Choroid plexus epithelial cell (primary cell): ENCODE results near the gene ATF7IP2.
"Not testable (repeated sequence)": the region's sequence is repeated elsewhere in the genome, so short reads cannot be mapped to it uniquely, and the experiment has no call there.

Experiments used
- DNase-seq: peaks from one replicate; pipeline ENCODE4 v3.0.0-alpha.2; 2010; ENCODE audit warnings: low read depth
- H3K4me3 ChIP-seq: 2 replicates; pipeline ENCODE4 v1.5.1; 2011; ENCODE audit warnings: low read depth, mild to moderate bottlenecking, control low read depth, low read length, moderate library complexity
- CTCF ChIP-seq: conservative IDR thresholded peaks from 2 replicates; pipeline ENCODE4 v1.5.1; 2011; ENCODE audit warnings: low read depth, mild to moderate bottlenecking, control low read depth, inconsistent platforms, low read length, moderate library complexity

The ATF7IP2 gene

GRCh38 chr16:10441726-10442125, 55.9 kb downstream of the ATF7IP2 start:
- no peak for DNase-seq
- TF ChIP-seq CTCF: no peak
- H3K4me3 ChIP-seq: no peak overlapping the region

- no peak for DNase-seq
- no peak overlapping the region for H3K4me3 ChIP-seq
- TF ChIP-seq CTCF: no peak
Observed at GRCh38 chr16:10447289-10447688, 61.4 kb downstream of the ATF7IP2 start.

GRCh38 chr16:10452208-10453158, 66.6 kb downstream of the ATF7IP2 start:
- H3K4me3 ChIP-seq, DNase-seq: not testable (repeated sequence)

- no peak for TF ChIP-seq CTCF
- H3K4me3 ChIP-seq: no peak overlapping the region
- DNase-seq: no peak
Observed at GRCh38 chr16:10453159-10453510, 67.3 kb downstream of the ATF7IP2 start.

GRCh38 chr16:10465821-10466220, 80.0 kb downstream of the ATF7IP2 start:
- no peak overlapping the region for H3K4me3 ChIP-seq
- DNase-seq: peak; percentile 10
- no peak for TF ChIP-seq CTCF

GRCh38 chr16:10466313-10466712, 80.5 kb downstream of the ATF7IP2 start:
- no peak overlapping the region for H3K4me3 ChIP-seq
- no peak for TF ChIP-seq CTCF
- DNase-seq: no peak

GRCh38 chr16:10466861-10467260, 81.0 kb downstream of the ATF7IP2 start:
- DNase-seq: peak; percentile 14
- H3K4me3 ChIP-seq: no peak overlapping the region
- TF ChIP-seq CTCF: no peak

- not testable (repeated sequence) for H3K4me3 ChIP-seq, DNase-seq
Observed at GRCh38 chr16:10476636-10477035, 90.8 kb downstream of the ATF7IP2 start.
